Activated CD8-positive, alpha-beta T cell treated with anti-CD3 and anti-CD28 coated beads, Interleukin-2, amount 10 ng/mL, durations not matched to agents 7 days and 5 days (primary cell): ENCODE data around the gene ADAMTS17. TPM values are rescaled to one million over a fixed set of nuclear protein-coding genes. Genes with fewer than 3 reads are reported as not detected.

Source experiments
- ATAC-seq: fragments of 150-1000 bp; cut with Tn5 transposase; one replicate; pipeline ENCODE4 v1.10.0; 2021; ENCODE audit warnings: moderate library complexity
- CTCF ChIA-PET: fragments of 350-600 bp; sonication (Branson Sonifier 250); formaldehyde crosslinking; loops from one replicate; lab custom pipeline; 2021; ENCODE audit warnings: antibody characterized with exemption; lab: Charles Lee
- POLR2A ChIA-PET: fragments of 350-600 bp; sonication (Branson Sonifier 250); formaldehyde crosslinking; loops from one replicate; lab custom pipeline; 2021; ENCODE audit warnings: antibody characterized with exemption; lab: Charles Lee
- DNase-seq: peaks from one replicate; pipeline ENCODE4 v3.0.0-alpha.2; 2020
- H3K27ac Mint-ChIP-seq: one replicate; pipeline ENCODE4 v1.8.0; 2021; ENCODE audit warnings: mild to moderate bottlenecking, mixed read lengths
- H3K27me3 Mint-ChIP-seq: one replicate; pipeline ENCODE4 v1.8.0; 2021; ENCODE audit warnings: low read depth, mixed read lengths
- H3K36me3 Mint-ChIP-seq: one replicate; pipeline ENCODE4 v1.8.0; 2021; ENCODE audit warnings: low read depth, mixed read lengths
- H3K4me1 Mint-ChIP-seq: one replicate; pipeline ENCODE4 v1.8.0; 2021; ENCODE audit warnings: low read depth, mixed read lengths
- H3K4me3 Mint-ChIP-seq: one replicate; pipeline ENCODE4 v1.8.0; 2021; ENCODE audit warnings: mild to moderate bottlenecking, mixed read lengths
- H3K9me3 Mint-ChIP-seq: one replicate; pipeline ENCODE4 v1.8.0; 2022; ENCODE audit warnings: mixed read lengths; ENCODE audit not compliant: insufficient read depth
- total RNA-seq, 2 experiments: library from RNA; stranded (reverse); gene quantifications; one replicate each; pipeline ENCODE4 v1.2.3, GENCODE V29; 2021

ADAMTS17 gene
- total RNA-seq, 2 experiments from 2014 or later: 5.1 to 6.0 TPM

DNA sequence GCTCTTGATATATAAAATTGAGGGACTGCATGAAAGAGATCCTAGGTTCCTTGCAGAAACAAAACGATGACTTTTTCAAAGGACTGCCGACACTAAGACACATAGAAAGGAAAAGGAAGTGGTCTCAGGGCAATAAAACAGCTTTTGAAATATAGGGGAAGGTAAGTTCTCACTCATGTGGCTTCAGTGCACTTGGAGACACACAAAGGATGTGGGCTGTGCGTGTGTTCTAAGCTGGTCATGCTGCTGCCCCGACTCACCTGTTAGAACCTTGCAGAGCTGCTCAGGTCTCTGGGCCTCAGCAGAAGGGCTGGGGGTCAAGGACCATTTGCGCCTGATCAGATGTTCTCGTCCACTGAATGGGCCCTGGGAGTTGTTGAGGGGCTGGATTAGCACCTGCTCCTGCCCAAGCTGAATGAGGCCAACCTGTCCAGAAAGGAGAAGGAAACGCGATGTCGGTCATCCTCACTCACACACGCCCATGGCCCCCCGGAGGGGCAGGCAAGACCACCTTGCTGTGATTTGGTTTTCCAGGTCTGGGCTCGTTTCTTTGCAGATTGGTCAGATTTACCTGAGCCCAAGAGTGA, 11.1 kb downstream of the ADAMTS17 start:
- no peaks in the 10 kb centered on the region for H3K9me3 Mint-ChIP-seq
- peak overlapping the region; percentile 63 for H3K4me3 Mint-ChIP-seq
- peak overlapping the region; percentile 92 for H3K27ac Mint-ChIP-seq
- ChIA-PET POLR2A (interaction anchor here (0.7 to 2.3 kb wide), 4 partner anchors 8 to 272 kb away, joined by 3 to 13 read pairs (median 6); partner anchors contain the start of genes ASB7 and LINS1), CTCF (interaction anchor here (0.9 to 4.9 kb wide), 7 partner anchors 9 to 402 kb away, joined by 3 to 62 read pairs (median 6); partner anchors contain the start of genes ADAMTS17, ASB7 and LINS1)
- peaks cover 73% of the 10 kb centered on the region for H3K4me1 Mint-ChIP-seq
- DNase-seq (peak; percentile 78), ATAC-seq (peak; percentile 91)
- H3K27me3 Mint-ChIP-seq: no peaks in the 10 kb centered on the region
- peaks cover 12% of the 10 kb centered on the region for H3K36me3 Mint-ChIP-seq

DNA sequence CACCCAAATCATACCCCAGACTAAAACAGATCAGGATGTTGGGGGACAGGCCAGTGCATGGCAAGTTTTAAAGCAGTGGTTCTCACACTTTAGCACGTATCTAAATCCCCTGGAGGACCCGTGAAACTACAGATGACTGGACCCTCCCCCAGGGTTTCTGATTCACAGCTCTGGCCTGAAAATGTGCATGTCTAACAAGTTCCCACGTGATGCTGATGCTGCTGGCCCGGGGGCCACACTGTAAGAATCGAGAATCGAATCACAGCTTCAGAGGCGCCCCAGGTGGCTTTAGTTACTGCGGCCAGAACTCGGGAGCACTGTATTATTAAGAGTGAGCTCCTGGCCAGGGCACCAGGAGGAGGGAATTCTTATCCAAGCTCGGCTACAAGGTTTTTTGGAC, 11.6 kb downstream of the ADAMTS17 start:
- ChIA-PET CTCF (interaction anchor here (0.9 to 4.9 kb wide), 6 partner anchors 9 to 402 kb away, joined by 3 to 62 read pairs (median 14); partner anchors contain the start of genes ADAMTS17, ASB7 and LINS1), POLR2A (interaction anchor here (0.7 to 2.3 kb wide), 4 partner anchors 9 to 273 kb away, joined by 3 to 13 read pairs (median 6); partner anchors contain the start of genes ASB7 and LINS1)
- Mint-ChIP-seq H3K9me3 (no peaks in the 10 kb centered on the region), H3K4me1 (peaks cover 68% of the 10 kb centered on the region), H3K36me3 (peaks cover 14% of the 10 kb centered on the region), H3K27ac (peak overlapping the region; percentile 92), H3K4me3 (peak overlapping the region; percentile 63), H3K27me3 (no peaks in the 10 kb centered on the region)
- peak; percentile 73 for DNase-seq
- peak; percentile 65 for ATAC-seq

DNA sequence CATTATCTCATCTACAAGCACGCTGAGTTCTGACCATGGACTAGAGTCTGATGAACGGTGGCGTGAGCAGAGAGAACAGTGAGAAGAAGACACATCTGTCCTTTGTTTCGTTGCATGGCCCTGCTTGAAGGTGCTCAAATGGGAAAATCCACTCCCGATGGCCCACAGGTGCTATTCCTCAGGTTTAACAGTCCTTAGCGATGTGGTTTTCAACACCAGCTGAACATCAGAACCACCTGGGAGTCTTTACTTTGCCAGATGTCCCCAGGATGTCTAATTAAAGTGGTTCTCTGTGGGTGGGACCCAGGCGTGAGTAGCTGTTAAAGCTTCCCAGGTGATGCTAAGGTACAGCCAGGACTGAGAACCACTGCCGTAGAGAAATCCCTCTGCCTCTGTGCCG, 13.0 kb downstream of the ADAMTS17 start:
- H3K27ac Mint-ChIP-seq: peak overlapping the region; percentile 92
- H3K27me3 Mint-ChIP-seq: no peaks in the 10 kb centered on the region
- DNase-seq (no peak), ATAC-seq (no peak)
- CTCF ChIA-PET: interaction anchor here (3.1 kb wide), 2 partner anchors 11 to 21 kb away, joined by 14 to 41 read pairs; no protein-coding TSS in a partner anchor
- POLR2A ChIA-PET: no interaction called here
- H3K4me3 Mint-ChIP-seq: no peak overlapping the region
- peaks cover 54% of the 10 kb centered on the region for H3K4me1 Mint-ChIP-seq
- H3K36me3 Mint-ChIP-seq: peaks cover 17% of the 10 kb centered on the region
- no peaks in the 10 kb centered on the region for H3K9me3 Mint-ChIP-seq

DNA sequence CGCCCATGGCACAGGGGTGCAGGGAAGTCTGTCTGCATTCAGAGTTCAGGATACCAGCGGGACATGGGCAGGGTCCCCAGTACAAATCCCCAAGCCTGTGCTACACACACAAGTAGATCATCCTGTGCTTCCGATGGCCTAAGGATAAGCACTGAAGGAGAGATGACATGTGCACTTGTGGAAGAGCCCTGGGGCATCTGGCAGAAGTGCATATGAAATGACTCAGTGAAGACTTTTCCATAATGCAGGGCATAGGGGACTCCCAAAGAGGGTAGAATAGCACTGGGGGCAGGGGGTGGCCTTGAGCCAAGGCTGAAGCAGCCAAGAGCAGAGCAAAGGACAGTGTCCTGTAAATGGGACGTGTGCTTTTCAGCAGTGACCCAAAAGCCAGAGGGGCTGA, 22.9 kb downstream of the ADAMTS17 start:
- H3K4me3 Mint-ChIP-seq: no peak overlapping the region
- peaks cover 6% of the 10 kb centered on the region for H3K36me3 Mint-ChIP-seq
- H3K9me3 Mint-ChIP-seq: no peaks in the 10 kb centered on the region
- H3K4me1 Mint-ChIP-seq: no peaks in the 10 kb centered on the region
- CTCF ChIA-PET: no interaction called here
- POLR2A ChIA-PET: no interaction called here
- DNase-seq (no peak), ATAC-seq (no peak)
- no peaks in the 10 kb centered on the region for H3K27me3 Mint-ChIP-seq
- no peak overlapping the region for H3K27ac Mint-ChIP-seq

DNA sequence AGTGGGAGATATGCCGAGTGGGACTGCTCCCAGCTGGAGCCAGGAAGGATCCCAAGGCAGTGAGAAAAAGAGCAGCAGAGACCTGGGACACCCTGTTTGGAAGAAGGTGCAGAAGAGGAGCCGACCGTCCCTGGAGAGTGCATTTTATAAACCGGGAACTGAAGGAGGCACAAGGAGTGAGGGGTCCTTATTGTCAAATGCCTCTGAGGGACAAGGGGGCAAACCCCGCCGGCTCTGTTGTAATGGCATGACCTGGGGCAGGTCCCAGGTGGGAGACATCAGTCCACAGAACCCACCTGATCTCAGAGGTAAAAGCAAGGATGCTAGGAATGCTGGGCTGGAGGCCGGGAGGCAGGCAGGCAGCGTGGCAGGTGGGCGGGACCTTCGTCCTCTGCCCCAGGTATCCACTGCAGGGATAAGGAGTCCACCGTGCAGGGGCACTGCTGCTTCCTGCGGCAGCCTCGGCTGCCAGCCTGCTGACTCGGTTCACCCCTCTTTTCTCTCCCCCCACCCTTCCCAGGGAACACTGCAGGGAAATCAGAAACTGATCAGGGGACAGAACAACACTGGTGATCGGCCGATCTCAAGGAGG, 26.9 kb downstream of the ADAMTS17 start:
- no peak overlapping the region for H3K27ac Mint-ChIP-seq
- ATAC-seq (no peak), DNase-seq (no peak)
- H3K4me1 Mint-ChIP-seq: no peaks in the 10 kb centered on the region
- no peaks in the 10 kb centered on the region for H3K9me3 Mint-ChIP-seq
- peaks cover 4% of the 10 kb centered on the region for H3K36me3 Mint-ChIP-seq
- no peak overlapping the region for H3K4me3 Mint-ChIP-seq
- CTCF ChIA-PET: no interaction called here
- H3K27me3 Mint-ChIP-seq: no peaks in the 10 kb centered on the region
- POLR2A ChIA-PET: no interaction called here

DNA sequence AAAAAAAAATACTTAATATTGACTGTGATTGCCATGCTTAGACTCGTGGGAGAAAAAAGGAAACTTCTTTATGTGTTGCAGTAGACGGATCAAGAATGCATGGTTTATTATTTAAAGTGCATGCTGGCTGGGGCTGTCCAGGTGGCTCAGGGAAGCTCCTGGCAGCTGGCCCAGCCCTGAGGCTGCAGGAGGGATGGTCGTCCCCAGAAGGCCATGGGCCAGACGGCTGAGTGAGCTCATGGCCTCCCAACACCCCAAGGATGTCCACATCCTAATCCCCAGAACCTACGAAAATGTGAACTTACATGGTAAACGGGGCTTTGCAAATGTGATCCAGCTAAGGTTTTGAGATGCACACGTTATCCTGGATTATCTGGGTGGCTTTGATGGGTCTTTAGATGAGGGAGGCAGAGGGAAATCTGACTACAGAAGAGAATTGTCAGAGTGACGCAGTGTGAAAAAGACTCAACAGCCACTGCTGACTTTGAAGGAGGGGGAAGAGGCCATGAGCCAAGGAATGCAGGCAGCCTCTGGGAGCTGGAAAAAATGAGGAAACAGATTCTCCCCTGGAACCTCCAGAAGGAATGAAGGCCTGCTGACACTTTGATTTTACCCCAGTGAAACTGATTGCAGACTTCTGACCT, 29.8 kb downstream of the ADAMTS17 start:
- Mint-ChIP-seq H3K27me3 (peaks cover 3% of the 10 kb centered on the region), H3K27ac (no peak overlapping the region), H3K9me3 (no peaks in the 10 kb centered on the region), H3K4me1 (peaks cover 5% of the 10 kb centered on the region), H3K4me3 (no peak overlapping the region), H3K36me3 (no peaks in the 10 kb centered on the region)
- POLR2A ChIA-PET: no interaction called here
- CTCF ChIA-PET: interaction anchor here (1.1 to 2.0 kb wide), 2 partner anchors 27 to 38 kb away, joined by 3 to 6 read pairs; no protein-coding TSS in a partner anchor
- DNase-seq: no peak
- no peak for ATAC-seq

DNA sequence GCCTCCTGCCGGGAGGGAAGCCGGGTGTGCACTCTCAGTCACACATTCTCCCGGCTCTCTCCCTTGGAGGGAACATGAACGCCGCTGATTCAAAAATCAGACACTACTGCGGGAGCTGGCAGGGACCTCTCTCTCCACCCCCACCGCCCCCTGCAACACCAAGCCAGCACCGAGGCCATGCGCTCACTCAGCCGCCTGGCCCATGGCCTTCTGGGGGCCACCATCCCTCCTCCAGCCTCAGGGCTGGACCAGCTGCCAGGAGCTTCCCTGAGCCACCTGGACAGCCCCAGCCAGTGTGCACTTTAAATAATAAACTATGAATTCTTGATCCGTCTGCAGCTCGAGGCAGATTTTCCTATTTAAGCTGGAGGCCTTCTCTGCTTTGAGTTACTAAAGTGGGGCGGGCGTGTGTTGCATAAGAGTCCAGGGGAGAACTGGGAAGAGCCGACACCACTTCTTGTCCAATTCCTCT, 30.6 kb downstream of the ADAMTS17 start:
- ChIA-PET CTCF (interaction anchor here (1.1 to 2.0 kb wide), 2 partner anchors 28 to 39 kb away, joined by 3 to 6 read pairs; no protein-coding TSS in a partner anchor), POLR2A (no interaction called here)
- no peak for DNase-seq
- H3K36me3 Mint-ChIP-seq: no peaks in the 10 kb centered on the region
- H3K9me3 Mint-ChIP-seq: no peaks in the 10 kb centered on the region
- no peak for ATAC-seq
- H3K27ac Mint-ChIP-seq: no peak overlapping the region
- H3K4me3 Mint-ChIP-seq: no peak overlapping the region
- H3K4me1 Mint-ChIP-seq: peaks cover 5% of the 10 kb centered on the region
- H3K27me3 Mint-ChIP-seq: peaks cover 3% of the 10 kb centered on the region

DNA sequence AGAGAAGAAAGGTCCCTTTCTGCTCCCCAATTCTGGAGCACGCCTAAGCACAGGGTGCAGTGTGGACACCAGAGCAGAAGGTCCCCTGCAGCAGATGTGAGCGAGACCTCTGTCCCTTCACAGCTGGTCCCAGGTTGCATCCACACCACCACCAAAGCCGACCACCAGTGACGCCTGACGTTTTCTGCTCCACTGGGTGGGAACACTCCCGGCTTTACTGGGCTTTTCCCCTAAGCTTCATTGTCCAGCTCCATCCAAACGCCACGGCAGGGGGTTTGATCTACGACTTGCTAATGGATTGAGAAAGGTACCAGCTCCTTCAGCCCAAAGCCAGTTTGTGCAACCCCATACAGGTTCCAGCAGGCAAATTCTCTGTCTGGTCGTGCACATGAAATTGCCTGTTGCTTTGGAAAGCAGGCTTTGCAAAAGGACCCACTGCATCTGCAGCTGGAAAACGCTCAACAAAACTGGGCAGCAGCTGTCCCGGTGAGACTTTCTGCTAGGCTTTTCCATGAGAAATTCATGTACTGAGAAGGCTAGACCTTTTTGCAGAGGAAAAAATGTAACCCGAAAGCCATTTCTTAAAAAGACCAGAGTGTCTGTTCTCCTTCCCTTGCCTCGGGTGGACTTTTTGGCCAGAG, 31.1 kb downstream of the ADAMTS17 start:
- ATAC-seq: no peak
- H3K9me3 Mint-ChIP-seq: no peaks in the 10 kb centered on the region
- no peaks in the 10 kb centered on the region for H3K36me3 Mint-ChIP-seq
- peaks cover 3% of the 10 kb centered on the region for H3K27me3 Mint-ChIP-seq
- H3K27ac Mint-ChIP-seq: no peak overlapping the region
- no peak for DNase-seq
- no peak overlapping the region for H3K4me3 Mint-ChIP-seq
- ChIA-PET POLR2A (no interaction called here), CTCF (interaction anchor here (1.3 kb wide), 1 partner anchor 40 kb away, joined by 3 read pairs; no protein-coding TSS in a partner anchor)
- peaks cover 5% of the 10 kb centered on the region for H3K4me1 Mint-ChIP-seq

DNA sequence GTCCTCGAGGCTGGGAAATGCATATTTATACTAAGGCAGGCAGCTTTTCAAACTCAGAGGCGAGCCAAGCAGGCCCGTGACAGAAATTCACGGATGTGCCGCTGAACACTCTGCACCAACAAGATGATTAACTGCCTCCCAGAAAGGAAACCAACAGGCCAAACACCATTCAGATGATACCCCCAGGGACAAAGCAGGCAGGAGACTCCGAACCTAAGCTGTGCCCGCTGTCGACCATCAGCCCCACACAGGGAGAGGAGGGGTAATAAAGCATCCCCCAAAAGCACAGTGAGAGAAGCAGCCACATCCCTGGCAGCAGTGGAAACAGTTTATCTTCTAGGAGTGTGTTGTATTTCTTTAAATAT, 31.8 kb downstream of the ADAMTS17 start:
- Mint-ChIP-seq H3K9me3 (no peaks in the 10 kb centered on the region), H3K36me3 (no peaks in the 10 kb centered on the region), H3K4me1 (peaks cover 5% of the 10 kb centered on the region), H3K27ac (no peak overlapping the region), H3K27me3 (peaks cover 3% of the 10 kb centered on the region), H3K4me3 (no peak overlapping the region)
- ChIA-PET POLR2A (no interaction called here), CTCF (interaction anchor here (1.3 kb wide), 1 partner anchor 41 kb away, joined by 3 read pairs; no protein-coding TSS in a partner anchor)
- DNase-seq: no peak
- ATAC-seq: no peak

DNA sequence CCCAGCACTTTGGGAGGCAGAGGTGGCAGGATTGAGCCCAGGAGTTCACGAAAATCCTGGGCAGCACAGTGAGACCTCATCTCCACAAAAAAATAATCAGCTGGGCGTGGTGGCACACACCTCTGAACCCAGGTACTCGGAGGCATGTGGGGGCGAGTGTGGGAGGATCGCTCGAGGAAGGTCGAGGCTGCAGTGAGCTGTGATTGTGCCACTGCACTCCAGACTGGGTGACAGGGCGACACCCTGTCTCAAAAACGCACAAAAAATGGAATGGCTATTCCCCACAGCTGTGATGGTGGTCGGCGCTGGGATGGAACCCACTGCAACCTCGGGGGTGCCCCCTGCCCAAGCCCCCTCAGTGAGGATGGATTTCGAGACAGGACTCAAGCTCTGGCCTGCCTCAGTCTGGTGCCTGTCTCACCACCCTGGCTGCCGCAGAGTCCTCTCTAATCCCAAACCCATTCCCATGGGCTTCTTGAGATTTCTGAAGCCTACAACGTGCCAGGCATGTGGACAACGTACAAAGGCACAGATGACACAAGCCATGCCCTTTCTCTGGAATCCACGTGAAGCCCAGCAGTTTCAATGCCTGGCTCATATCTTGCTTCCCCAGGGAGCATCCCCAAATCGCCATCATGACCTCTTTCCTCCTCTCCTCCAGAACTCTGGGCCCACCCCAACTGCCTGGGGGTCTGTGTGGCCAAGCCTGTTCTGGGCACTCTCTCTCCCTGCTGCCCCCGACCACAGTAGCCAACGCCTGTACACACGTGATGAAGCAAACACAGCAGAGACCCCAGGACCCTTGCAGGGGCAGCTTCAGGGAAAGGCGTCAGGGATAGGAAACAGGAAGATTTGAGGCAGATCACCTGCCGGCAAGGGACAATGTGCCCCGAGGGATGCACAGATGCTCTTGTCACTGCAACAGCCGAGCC, 32.4 kb downstream of the ADAMTS17 start:
- Mint-ChIP-seq H3K36me3 (no peaks in the 10 kb centered on the region), H3K27me3 (peaks cover 3% of the 10 kb centered on the region), H3K9me3 (no peaks in the 10 kb centered on the region), H3K27ac (no peak overlapping the region), H3K4me1 (peaks cover 5% of the 10 kb centered on the region), H3K4me3 (no peak overlapping the region)
- CTCF ChIA-PET: interaction anchor here (1.3 kb wide), 1 partner anchor 42 kb away, joined by 3 read pairs; no protein-coding TSS in a partner anchor
- DNase-seq (no peak), ATAC-seq (no peak)
- POLR2A ChIA-PET: no interaction called here
